HG03095 (cell line): ENCODE measurements around the gene LDLRAD3.

ENCODE experiments used
- ATAC-seq: cut with Tn5 transposase; IDR thresholded peaks from one replicate; pipeline ENCODE4 v1.9.1; 2021; ENCODE audit warnings: moderate library complexity; ENCODE audit not compliant: unreplicated experiment

The LDLRAD3 gene

DNA sequence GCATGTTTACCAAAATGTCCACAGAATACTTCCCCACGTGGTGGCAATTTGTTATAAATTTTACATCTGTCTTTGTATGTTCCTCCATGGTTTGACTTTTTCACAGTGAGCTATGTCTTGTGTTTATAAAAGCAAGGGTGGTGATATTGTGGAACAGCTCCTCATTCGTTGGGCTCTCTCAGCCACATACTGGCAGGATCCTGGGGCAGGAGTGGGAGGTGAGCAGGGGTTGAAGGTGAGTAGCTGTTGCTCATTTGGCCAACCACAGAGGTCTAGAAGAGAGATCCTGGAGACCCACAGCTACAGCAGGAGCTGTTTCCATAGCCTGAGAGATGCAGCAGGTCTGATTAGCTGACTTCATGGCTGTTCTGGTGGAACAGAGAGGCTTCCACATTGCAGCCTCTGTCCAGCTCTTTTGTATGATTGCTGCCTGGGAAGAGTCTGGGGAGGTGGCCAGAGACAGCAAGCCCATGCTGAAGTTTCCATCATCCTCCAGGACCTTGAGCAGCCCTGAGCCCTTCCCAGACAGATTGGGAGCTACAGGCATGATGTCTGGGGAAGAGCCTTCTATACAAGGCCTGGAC is 128.1 kb downstream of the LDLRAD3 start:
- ATAC-seq: no peak

DNA sequence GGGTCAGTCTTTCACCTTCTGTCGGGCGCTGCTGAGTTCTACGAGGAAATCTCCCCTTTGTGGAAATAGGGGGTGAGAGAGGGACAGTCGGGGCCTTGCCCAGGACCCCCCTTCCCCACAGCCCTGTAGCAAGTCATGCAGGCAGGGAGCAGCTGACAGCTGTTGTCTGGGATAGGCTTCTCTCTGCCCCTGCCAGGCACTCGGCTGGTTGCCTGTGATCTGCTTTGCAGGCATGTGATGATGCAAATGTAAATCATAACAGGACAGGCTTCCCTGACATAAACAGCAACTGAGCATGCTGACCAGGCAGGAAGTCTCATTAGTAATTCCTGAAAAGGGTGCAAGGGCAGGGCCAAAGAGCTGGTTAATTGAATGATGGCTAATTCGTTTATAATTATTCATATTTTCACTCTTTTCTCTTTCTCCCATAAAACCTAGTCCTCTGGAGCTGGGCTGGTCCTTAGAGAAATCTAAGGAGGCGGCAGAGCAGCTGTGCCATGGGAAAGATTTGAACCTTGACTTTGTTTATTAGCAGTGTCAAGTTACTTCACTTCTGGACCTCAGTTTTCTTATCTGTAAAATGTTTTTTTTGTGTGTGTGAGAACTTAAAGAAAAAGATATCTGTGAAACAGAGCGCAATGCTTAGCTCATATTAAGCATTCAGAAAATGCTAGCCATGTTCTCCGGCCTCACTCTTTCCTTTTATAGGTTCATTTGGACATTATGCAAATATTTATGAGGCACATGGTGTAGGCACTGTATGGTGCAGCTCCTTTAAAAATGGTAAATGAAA is 129.7 kb downstream of the LDLRAD3 start:
- ATAC-seq: no peak

DNA sequence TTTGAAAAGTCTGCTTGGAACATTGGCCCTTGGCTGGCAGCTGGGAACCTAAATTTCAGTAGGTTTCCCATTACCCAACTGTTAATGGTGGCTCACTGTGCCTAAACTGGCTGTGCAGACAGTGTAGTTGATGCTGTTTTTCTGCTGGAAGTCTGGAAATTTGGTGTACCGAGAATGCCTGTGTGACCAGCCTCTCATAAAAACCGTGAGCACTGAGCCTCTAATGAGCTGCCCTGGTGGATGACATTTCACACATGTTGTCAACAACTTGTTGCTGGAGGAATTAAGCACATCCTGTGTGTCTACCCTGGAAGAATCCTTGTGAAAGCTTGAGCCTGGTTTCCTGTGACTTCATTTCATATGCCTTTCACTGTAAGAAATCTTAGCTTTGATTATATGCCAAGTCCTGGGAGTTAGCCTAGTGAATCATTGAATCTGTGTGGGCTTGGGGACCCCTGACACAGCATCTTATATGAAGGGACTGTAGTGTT is 131.1 kb downstream of the LDLRAD3 start:
- ATAC-seq: no peak

DNA sequence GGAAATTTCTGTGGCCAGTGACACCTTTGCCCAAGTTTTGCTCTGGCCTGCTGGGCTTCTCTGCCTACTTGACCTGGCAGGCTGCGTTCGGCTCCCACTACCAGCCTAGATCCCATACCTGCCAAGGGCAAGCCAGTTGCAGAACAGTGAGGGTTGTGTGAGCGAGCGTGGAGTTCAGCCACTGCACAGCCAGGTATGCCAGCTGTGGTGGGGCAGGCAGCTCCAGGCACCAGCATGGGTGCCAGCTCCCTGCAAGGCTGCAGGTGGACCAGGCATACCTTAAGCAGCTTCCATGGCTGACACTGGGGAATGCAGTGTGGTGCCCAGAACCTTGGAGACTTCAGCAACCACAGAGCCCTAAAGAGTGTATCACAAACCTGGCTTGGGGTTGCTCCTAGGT is 133.5 kb downstream of the LDLRAD3 start:
- ATAC-seq: no peak

DNA sequence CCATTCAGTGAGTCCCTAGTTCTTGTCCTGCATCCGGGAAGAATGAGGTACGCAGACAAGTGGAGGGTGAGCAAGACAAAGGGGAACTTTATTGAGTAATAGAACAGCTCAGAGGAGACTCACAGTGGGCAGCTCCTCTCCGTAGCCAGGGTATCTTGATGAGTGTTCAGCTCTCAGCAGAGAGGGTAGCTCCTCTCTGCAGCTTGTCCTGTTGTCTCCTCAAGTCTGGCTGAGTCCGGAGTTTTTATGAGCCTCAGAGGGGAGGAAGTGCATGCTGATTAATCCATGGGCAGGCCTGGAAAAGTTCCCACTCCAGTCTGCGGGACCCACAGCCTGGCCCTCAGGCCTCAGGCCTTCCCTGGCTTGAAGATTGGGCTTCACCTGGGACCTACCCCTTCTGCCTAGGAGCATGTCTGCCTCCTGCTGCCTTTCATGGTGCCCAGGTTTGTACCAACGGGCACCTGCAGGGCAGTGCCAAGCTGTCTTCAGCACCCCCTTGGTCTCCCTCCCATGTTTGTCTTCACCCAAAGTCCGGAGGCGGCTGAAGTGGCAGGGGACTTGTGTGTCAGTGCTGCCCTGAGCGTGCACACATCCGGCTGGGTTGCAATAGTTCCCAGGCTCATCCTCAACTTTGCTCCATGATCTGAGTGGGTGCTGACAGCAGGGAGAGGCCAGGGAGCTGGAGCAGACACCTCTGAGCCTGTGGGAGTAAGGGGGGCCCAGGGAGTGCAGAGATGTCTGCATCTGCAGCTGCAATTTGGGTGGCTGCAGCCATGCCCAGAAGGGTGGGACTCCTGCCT is 134.2 kb downstream of the LDLRAD3 start:
- no peak for ATAC-seq

DNA sequence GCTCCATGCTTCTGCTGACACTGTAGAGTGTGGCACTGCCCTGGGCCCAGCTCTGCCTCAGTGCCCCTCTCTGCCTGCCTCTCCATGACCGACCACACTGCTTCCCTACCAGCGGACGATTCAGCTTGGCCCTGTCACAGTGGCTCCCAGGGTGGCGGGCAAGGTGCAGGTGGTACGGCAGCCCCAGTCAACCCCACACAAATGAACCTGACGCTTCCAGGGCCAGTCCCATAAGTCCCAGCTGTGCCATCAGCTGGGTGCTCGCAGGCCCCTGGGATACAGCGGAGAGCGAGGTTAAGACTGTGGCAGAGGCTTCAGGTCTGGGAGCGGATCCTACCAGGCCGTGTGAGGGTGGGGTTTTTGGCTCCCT is 134.8 kb downstream of the LDLRAD3 start:
- no peak for ATAC-seq

DNA sequence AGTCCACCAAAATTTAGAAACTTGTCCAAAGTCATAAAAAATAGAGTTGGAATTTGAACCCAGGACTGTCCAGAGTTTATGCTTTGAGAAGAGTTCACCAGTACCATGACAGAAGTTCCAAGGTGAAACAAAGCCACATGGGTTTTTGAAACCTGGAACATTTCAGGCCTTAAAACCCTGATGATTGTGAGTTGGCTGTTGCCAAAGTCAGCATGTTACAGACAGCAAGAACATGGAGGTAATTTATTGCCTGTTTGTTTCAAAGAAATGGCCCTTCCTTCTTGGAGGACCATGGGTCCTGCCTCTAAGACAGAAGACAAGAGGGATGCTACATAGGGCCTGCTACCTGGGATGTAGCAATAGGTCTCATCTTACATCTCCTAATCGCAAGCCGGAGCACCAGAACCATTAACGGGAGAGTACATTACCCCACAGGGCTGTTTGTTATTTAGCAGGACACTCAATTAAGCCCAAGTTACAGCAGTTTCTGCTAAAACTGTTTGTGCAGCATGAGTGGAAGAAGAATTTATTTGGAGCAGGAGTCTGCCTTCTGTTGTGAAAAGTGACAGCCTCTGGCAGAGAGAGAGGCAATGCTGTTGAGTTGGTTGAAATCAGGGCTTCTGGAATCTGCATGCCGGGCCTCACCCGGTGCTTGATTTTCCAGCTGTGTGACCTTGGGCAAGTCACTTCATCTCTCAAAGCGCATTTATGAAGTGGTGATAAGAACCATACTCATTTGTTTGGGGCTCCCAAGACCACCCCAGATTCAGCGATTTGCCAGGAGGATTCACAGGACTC is 136.2 kb downstream of the LDLRAD3 start:
- ATAC-seq: no peak

DNA sequence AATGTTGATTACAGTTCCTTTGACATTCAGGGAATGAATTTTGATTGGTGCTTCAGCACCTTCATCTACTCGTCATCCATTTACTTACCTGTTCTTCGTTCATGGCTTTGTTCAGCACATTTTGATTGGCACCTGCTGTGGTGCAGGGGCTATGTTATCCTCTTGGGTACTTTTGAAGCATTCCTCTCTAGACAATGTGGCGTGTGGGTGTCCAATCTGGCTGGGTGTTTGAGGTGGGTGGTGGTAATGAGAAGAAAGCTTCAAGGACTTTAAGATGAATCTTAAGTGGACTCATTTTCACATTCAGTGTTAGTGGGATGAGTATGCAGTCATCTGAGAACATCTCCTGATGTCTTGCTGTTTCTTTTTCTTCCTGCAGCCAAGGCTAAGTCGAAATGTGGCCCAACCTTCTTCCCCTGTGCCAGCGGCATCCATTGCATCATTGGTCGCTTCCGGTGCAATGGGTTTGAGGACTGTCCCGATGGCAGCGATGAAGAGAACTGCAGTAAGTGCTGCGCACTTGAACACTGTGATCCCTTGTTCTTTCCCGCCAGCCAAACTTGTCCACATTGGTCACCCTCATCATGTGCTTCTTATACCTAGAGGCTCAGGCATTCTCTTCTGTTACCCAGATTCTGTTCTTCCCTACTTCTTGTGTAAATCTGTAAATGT is 137.5 kb downstream of the LDLRAD3 start:
- no peak for ATAC-seq

DNA sequence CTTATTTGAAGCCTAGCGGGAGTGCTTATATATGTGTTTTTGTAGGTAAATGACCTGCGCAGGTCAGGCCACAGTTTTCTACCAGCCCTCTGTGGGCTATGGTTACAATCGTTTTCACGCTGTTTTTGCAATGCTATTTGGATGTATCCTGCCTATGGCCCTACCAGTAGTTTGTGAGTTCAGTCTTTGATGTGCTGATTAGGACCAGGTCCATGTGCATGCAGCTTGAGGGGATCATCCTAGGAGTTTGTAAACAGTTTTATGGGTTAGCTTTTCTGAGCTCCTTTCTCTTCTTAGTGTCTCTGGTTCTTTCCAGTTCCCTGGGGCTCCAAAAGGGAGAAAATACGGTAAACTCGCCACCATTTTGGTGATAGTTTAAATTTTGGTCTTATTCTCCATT is 142.5 kb downstream of the LDLRAD3 start:
- ATAC-seq: no peak

DNA sequence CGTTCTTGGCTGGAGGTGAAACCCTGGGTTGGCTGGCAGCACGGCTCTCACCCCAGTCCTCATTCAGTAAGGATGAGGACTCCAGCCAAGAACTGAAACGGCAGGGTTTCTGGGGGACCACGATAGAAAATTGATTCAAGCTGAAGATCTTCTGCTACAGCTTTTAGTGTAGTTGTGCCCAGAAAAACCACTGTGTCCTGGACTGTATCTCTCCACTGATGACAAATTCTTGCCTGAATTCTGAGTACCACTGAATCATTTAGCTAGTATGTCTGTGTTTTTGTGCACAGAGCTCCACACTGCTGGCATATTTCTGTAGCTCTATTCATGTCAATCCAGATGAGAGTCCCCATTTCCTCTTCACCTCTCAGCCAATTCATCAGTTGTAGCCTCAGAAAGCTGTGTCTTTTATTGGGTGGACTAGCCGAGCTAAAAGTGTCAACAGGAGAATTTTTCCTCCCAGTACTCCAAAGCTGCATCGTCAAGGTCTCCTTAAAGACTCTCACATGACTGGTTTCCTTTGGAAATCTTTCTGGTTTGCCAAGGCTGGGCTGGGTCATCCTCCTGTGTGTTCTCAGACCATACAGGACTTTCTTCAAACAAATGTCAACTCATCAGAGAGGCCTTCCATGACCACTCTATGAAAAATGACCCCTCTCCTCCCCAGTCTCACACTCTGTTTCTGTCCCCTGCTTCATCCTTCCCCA is 144.6 kb downstream of the LDLRAD3 start:
- ATAC-seq: no peak

DNA sequence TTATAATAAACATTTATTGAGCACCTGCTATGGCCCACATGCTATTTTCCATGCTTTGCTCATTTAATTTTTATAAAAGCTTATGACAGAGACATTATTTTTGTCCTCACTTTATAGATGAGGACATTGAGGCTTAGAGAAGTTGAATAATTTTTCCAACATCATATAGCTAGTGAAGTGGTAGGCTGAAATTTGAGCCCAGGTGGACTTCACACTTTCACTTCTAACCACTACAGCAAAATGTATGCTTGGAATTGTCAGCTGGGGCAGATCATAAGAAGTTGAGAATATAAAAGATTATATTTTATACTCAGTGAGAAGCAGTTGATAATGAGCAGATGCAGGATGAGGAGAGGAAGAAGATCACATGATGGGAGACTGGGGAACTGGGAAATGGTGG is 146.1 kb downstream of the LDLRAD3 start:
- ATAC-seq: no peak

DNA sequence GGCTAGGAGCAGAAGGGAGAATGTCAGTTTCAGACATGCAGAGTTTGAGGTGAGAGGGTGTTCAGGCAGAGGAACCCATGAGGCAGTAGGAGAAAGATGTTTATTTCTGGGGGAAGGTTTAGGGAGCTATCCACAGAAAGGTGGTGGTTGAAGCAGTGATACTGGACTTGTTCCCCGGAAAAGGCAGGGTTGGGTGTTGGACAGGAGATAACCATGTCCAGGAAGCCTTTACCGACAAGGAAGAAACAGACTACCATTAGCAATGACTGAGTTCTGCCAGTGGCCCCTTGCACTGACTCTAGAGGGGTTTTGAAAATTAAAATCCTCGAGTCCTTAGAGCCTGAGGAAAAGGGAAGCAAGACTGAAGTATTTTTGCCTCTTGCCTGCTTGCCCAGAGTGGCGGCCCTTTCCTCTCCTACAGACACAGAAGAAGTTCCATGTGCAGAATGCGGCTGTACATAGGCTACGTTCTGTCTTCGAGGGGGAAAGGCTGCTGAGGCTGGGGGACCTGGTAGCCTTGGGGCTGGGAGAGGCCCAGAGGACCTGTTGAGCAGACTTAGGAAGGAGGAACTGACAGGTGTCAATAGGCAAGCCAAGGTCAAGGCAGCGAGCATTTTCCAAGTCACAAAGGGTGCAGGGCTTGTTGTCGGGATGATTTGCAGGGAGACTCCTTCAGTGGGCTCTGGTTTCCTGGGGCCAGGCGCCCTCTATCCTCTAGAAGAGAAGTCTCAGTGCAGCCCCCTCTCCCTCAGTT is 146.7 kb downstream of the LDLRAD3 start:
- no peak for ATAC-seq

DNA sequence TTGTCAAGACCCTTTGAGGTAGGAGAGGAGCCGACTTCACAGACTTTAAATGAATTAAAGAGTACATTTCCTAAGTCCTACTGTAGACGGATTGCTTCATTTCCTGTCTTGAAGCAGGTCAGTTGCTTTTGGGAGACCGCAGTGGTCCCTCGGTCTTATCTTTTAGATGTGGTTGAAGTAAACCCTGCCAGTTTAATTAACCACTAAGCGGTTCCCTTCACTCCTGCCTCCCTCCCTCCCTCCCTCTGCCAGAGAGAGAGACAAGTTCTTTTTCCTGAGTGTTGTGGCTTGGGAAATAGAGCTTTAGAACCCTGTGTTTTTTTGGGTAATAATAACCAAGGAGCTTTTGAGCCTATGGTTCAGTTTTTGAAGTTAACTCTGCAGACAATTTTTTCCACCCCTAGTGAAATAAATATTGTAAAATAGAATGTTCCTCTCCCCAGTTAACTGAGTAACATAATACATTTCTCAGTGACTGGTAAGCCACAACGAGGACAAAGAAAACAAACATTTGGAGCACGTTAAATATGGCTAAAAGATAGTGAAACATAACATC is 147.5 kb downstream of the LDLRAD3 start:
- no peak for ATAC-seq

DNA sequence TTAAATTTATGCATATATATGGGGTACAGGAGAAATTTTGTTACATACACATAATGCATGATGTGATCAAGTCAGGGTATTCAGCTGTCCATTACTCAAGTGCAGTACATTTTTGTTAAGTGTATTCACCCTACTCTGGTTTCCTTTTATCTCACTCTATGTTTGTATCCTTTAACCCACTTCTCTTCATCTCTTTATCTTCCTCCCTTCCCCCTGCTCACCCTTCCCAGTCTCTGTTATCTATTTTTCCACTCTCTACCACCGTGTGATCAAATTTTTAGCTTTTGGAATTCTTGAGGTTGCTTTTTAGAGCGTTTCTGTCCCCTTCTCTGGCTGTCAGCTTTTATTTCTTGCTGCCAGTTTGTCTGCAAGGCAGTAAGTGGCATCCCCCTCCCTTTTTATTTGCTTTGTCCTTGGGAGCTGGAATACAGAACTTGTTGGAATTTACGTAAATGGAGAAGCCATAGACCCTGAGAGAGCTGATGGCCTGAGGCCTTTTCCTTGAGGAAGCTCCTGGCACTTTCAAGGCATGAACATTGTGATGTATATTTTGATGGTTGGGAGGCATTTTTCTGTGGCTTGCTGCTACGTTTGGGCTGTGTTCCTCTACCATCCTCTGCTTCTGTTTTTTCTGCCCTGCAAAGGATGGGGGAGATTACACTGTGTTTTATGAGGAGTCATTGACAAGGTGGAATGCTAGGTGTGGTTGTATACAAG is 148.6 kb downstream of the LDLRAD3 start:
- ATAC-seq: no peak

DNA sequence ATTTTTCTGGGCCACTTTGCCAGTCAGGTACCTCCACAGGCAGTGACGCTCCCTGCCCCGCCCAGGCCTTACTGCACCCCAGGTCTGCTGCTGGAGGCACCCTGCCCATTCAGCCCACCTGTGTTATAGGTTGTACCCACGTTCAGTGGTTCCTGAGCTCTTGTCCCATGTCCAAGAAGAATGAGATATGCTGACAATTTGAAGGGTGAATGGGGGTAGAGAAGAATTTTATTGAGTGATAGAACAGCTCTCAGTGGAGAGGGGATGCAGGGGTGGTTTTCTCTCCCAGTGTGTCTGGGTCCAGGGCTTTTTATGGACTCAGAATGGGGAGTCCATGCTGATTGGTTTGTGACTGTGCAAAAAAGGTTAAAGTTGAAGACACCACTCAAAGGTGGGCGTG is 149.7 kb downstream of the LDLRAD3 start:
- ATAC-seq: no peak

DNA sequence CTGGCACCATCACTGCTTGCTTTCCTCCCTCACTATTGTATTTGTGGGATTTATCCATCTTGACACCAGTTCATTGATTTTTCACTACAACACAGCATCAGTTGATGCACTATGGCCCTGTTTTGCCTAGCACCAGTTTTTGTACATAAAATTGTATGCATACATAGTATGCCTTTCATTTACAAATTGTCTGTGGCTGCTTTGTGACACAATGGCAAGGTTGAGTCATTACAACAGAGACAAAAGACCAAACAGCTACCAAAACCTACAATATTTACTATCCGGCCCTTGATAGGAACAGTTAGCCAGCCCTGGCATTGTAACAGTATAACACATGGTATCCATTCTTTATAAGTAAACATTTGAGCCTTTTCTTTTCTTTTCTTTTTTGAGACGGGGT is 150.3 kb downstream of the LDLRAD3 start:
- no peak for ATAC-seq

DNA sequence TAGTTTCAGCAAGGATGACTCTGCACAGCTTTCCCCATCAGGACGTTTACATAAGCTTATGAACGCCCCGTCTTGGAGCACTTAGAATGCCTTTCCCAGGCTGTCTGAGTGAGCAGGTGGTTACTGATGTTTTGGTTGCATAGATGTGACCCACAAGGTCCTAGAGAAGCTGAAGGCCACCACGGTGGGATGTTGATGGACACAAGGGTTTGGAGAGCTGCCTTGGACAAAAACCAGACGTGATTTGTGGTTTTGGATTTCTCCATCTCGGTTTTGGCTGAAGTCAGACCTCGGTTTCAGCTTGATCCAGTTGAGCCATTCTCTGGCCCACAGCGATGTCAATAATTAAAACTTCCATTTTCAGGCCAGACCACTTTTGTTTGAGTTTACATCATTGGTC is 151.9 kb downstream of the LDLRAD3 start:
- ATAC-seq: no peak

DNA sequence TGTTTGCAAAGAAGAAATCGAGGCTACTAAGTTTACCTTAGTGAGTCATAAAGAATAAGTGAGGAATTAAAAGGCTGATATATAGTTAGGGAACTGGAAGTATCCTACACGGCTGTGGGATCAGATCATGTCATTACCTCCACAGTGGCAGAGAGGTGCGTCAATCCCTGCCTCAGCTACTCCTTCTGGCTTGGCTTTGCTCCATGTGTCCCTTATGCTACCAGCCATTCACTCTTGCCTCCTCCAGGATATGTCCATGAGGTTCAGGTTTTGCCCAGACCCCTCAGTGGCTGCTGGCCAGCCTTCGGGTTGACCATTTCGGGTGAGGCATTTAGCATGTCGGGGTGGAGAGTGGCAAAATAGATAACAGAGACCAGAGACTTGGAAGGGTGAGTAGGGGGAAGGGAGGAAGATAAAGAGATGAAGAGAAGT is 153.4 kb downstream of the LDLRAD3 start:
- no peak for ATAC-seq
